HG03575 (cell line): ENCODE measurements around the gene MCU.
"Not testable (repeated sequence)": the region's sequence is repeated elsewhere in the genome, so short reads cannot be mapped to it uniquely, and the experiment has no call there.

Source experiments
- ATAC-seq: cut with Tn5 transposase; IDR thresholded peaks from one replicate; pipeline ENCODE4 v1.9.1; 2021; ENCODE audit not compliant: unreplicated experiment, insufficient number of reproducible peaks, low FRiP score; ENCODE audit errors: extremely low read depth

Gene MCU

GRCh38 chr10:72852508-72852907 is 160.6 kb downstream of the MCU start:
- no peak for ATAC-seq

- no peak for ATAC-seq
These were observed 163.2 kb downstream of the MCU start for GRCh38 chr10:72855129-72855528.

GRCh38 chr10:72855790-72856189 is 163.8 kb downstream of the MCU start:
- no peak for ATAC-seq

DNA sequence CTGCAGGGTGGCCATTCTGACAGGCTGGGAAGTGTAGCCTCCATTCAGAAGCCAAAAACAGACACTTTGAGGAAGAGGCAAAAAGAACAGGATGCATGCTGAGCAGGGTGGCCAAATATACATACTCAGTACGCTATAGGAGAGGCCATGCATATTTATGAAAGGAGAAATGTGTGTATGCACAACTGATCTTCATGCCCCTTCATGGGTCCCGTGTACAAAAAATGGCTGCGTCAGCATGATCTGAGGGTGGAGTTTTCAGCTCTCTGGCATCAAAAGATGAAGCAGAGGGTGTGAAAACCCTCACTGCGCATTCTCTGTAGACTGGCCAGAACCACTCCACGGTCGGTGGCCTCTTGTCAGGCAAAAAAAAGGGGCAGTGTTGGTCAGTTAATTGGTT is 166.1 kb downstream of the MCU start:
- ATAC-seq = no peak

GRCh38 chr10:72862957-72863356 is 171.0 kb downstream of the MCU start:
- no peak for ATAC-seq

DNA sequence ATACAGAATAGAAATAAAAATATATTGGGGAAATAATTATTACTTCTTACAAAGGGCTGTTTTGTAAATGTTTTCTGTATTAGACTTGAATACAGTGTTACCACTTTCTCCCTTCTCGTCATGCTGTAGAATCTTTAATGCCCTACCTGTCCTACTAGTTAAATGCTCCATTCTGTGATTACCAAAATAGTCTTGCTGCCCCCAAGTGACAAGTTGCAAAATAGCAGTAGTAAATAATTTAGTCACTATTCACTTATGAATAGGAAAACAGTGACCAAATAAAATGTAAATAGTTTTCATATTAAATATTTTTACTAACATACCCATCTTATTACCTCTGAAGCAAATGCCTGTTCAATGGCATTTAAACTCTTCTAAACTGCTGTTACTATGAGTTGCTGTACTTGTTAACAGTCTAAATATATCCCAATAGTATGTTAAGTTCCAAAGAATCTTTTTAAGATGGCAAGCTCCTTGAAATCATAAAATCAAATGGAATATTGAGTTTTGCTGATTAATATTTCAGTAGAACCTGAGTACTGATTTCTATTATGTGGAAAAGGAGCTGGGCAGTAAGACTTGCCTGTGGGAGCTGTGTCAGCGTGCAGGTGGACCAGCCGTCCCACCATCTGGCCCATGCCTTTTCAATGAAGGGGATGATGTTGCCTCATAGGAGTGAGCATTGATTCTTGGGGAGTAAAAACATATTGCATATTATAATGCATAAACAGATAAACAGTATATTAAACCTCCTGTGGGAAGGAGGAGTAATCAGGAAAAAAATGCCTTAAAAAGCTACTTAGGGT is 183.5 kb downstream of the MCU start:
- ATAC-seq = no peak

DNA sequence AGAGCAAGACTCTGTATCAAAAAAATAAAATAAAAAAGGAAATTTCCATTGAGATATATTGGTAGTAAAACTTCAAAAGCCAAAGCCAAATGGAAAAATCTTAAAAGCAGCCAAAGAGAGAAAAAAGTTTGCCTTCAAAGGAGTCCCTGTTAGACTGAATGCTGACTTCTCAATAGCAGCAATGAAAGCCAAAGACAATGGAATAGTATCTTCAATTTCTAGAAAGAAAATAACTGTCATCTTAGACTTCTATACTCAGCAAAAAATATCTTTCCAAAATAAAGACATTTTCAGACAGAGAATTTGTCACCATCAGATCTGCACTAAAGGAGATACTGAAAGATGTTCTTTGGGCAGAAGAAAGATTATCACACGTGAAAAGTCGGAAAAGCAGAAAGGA is 187.3 kb downstream of the MCU start:
- no peak for ATAC-seq

DNA sequence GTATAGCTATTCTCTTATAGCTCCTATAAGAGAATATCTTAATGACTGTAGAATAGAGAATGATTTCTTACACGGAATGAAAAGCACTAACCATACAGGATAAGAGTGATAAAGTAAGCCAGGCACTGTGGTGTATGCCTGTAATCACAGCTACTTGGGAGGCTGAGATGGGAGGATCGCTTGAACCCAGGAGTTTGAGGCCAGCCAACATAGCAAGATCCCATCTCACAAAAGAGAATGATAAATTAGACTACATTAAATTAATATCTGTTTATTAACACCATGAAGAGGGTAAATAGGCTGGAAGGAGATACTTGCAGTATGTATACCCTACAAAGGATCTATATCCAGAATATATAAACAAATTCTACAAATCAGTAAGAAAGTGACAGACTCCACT is 189.3 kb downstream of the MCU start:
- no peak for ATAC-seq

DNA sequence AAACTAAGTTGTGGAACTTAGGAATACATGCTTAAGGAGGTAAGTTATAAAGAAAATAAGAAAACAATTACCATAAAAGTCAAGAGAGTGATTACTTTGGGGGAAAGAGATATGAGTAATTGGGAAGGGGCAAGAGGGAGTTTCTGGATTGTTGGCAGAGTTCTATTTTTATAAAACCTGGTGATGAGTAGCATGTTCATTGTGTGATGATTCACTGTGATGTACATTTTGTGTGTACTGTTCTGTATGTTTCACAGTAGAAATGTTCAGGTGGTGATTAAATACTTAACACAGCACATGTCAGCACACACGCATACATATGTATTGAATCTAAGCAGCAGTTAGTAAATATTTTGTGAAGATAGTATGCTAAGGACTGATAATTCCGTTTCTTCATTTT is 191.9 kb downstream of the MCU start:
- no peak for ATAC-seq

- ATAC-seq = no peak
These were observed 194.0 kb downstream of the MCU start for GRCh38 chr10:72885953-72886352.

DNA sequence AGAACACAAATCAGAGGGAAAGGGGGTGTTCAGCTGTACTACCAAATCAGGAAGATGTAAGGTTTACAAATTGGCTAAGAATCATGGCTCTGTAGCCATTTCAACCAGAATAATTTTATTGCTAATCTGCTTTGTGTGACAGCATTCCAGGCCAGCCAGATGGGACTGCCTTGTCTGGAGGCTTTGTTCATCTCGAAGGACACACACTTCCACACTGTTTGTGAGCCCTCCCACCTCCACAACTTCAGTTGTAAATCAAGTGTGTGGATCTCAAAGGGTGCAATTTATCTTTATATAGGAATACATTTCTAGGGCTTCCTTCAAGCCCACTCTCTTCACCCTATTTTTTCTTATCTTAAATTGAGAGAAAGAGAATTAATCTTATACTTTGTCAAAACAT is 194.7 kb downstream of the MCU start:
- no peak for ATAC-seq

- no peak for ATAC-seq
These were observed 195.1 kb downstream of the MCU start for GRCh38 chr10:72887043-72887442.

DNA sequence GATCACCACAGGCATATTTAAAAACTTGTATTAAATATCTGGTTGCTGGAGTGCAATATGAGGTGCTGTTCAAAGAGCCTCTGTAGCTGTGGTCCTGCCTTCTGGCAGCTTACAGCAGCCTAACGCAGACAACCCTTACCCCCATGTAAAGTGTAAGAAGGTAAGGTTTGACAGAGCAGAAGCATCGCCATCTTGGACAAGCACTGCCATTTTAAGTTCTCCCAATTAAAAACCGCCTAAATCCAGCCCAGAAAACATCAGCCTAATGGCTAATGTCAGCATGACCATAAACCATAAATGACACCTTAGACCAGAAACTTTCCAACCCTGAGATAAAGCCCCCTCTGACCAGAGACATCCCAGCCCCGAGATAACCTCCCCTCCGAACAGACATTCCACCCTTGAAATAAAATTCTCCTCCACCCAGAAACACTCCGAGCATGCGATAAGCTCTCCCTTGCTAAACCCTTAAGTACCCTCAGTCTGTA is 196.3 kb downstream of the MCU start:
- ATAC-seq = no peak

DNA sequence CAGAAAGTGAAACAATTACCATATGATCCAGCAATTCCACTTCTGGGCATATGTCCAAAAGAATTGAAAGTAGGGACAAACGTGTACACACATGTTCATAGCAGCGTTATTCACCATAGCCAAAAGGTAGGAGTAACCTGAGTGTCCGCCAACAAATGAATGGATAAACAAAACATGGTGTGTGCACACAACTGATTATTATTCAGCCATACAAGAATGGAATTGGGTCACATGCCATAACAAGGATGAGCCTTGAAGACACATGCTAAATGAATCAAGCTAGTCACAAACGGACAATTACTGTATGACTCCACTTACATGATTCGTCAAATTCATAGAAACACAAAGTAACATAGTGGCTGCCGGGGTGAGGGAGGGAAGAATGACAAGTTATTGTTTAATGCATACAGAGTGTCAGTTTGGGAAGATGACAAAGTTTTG is 197.5 kb downstream of the MCU start:
- ATAC-seq = no peak

GRCh38 chr10:72890086-72890485 is 198.1 kb downstream of the MCU start:
- ATAC-seq = no peak

DNA sequence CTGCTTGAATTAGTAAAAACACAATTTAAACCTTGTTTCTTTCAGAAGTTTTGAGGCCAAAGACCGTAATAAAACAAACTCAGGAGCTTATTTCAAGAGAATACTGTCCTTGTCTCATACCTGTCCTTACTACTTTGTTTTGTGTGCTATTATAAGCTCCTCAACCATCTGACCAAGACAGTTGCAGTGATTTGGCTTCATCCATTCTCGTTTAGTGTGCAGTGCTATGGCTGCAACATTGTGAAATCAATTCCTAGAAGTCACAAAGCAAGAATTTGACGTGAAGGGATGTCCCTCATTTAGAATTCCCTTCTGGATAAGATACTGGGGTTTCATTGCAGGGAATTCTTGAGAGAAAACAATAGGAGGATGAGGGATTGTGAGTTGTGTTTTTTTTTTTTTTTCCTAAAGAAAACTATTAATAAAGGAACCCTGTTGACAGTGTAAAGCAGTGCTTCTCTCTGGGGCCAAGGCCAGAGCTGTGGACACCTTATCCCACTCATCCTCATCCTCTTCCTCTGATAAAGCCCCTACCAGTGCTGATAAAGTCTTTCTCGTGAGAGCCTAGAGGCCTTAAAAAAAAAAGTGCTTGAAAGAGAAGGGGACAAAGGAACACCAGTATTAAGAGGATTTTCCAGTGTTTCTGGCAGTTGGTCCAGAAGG is 201.3 kb downstream of the MCU start, which contains the start of gene OIT3:
TSS of gene OIT3 (plus strand) at position 604 of the 663 bp plus-strand sequence. CDS start 60 bp downstream, outside the sequence.
- ATAC-seq = no peak

GRCh38 chr10:72895236-72895850 is 203.4 kb downstream of the MCU start:
- ATAC-seq = no peak

DNA sequence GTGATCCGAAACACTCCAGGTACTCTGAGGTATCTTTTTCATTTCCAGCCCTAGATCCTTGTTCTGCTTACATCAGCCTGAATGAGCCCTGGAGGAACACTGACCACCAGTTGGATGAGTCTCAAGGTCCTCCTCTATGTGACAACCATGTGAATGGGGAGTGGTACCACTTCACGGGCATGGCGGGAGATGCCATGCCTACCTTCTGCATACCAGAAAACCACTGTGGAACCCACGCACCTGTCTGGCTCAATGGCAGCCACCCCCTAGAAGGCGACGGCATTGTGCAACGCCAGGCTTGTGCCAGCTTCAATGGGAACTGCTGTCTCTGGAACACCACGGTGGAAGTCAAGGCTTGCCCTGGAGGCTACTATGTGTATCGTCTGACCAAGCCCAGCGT is 206.7 kb downstream of the MCU start:
- no peak for ATAC-seq

- ATAC-seq = no peak
These were observed 207.6 kb downstream of the MCU start for GRCh38 chr10:72899545-72899944.

DNA sequence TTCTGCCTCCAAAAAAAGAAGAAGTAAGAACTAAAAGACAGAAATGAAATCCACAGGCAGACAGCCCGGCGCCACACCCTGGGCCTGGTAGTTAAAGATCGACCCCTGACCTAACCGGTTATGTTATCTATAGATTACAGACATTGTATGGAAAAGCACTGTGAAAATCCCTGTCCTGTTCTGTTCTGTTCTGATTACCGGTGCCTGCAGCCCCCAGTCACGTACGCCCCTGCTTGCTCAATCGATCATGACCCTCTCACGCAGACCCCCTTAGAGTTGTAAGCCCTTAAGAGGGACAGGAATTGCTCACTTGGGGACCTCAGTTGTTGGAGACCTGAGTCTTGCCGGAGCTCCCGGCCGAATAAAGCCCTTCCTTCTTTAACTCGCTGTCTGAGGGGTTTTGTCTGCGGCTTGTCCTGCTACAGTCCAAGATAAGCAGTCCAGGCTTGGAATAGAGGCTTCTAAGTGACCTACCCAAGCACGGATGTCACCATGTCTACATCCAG is 212.1 kb downstream of the MCU start:
- not testable (repeated sequence) for ATAC-seq
